GM12873 (cell line): Measurements from ENCODE around the gene CD53.

ENCODE experiments used
- CTCF ChIP-seq: IDR thresholded peaks from 2 replicates; pipeline ENCODE4 v1.5.1; 2012; ENCODE audit warnings: low read depth, mild to moderate bottlenecking, moderate library complexity, low read length, control low read depth; ENCODE audit not compliant: insufficient read depth; ENCODE audit errors: missing control alignments

The CD53 gene

DNA sequence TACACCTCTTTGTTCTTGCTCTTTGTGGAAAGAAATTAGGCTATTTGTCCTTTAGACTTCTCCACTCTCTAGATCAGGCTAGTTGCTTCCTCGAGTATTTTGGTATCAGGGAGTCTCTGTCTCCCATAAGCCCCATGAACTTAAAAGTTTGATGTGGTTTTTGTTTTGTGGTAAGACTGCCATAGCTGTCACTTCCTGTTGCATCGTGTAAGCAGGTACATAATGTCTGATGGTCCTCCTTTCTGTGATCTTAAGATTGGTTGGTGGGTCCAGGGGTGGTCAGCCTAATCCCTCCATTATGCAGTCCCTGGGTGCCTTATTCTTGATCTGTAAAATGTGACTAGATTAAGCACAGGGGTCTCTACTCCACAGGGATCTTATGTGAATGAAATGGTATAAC lies 23.1 kb downstream of the CD53 start:
- no peak for TF ChIP-seq CTCF

GRCh38 chr1:110897681-110898080 lies 24.7 kb downstream of the CD53 start:
- no peak for TF ChIP-seq CTCF

DNA sequence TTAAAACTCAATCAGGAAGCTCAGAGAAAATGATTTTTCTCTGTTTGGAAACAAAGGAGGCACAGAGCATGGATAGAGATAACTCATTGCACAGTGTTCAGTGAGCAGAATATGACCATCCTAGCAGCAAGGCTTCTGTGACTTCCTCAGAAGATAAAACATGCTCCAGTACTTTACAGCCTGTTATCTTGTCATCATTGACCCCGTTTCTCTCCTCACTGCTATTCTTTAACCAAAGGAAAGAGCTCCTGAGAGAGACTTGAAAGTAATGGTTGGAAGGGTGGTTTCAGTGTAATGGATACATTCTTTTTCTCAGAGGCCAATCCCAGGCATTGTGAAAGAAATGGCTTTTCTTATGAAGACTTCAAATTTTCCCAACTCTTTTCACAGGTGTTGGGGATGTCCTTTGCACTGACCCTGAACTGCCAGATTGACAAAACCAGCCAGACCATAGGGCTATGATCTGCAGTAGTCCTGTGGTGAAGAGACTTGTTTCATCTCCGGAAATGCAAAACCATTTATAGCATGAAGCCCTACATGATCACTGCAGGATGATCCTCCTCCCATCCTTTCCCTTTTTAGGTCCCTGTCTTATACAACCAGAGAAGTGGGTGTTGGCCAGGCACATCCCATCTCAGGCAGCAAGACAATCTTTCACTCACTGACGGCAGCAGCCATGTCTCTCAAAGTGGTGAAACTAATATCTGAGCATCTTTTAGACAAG lies 25.9 kb downstream of the CD53 start:
- no peak for TF ChIP-seq CTCF

- TF ChIP-seq CTCF = no peak
Measured at GRCh38 chr1:110899458-110899843, 26.5 kb downstream of the CD53 start.

- TF ChIP-seq CTCF = no peak
Measured at GRCh38 chr1:110902820-110903463, 30.0 kb downstream of the CD53 start.

GRCh38 chr1:110903853-110904500 lies 31.0 kb downstream of the CD53 start:
- TF ChIP-seq CTCF = no peak

DNA sequence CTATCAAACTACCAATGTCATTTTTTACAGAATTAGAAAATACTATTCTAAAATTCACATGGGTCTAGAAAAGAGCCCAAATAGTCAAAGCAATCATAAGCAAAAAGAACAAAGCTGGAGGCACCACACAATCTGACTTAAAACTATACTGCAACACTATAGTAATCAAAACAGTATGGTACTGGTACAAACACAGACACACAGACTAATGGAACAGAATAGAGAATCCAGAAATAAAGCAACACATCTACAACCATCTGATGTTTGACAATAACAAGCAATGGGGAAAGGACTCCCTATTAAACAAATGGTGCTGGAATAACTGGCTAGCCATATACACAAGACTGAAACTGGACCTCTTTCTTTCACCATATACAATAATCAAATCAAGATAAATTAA lies 39.8 kb downstream of the CD53 start:
- no peak for TF ChIP-seq CTCF
